Right atrium auricular region (tissue), 2 donors: ENCODE measurements around the gene GREM1. TPM values are rescaled to one million over a fixed set of nuclear protein-coding genes. Genes with fewer than 3 reads are reported as not detected.

ENCODE experiments used
- DNase-seq: peaks from one replicate; pipeline ENCODE4 v3.0.0-alpha.2; 2019; ENCODE audit warnings: low spot score
- H3K27ac ChIP-seq, 2 donors: fragments of 200-600 bp; sonication (generic); 1 replicate in 1 of 2; 2 replicates in 1 of 2; pipeline ENCODE4 v1.5.1; 2016 to 2019
- H3K27me3 ChIP-seq, 2 donors: fragments of 200-600 bp; sonication (generic); one replicate each; pipeline versions ENCODE4 v1.5.1 to v1.6.0; 2017 to 2019
- H3K36me3 ChIP-seq: fragments of 200-600 bp; sonication (generic); one replicate; pipeline ENCODE4 v1.5.1; 2016
- H3K4me1 ChIP-seq, 2 donors: fragments of 200-600 bp; sonication (generic); one replicate each; pipeline versions ENCODE4 v1.5.1 to v1.6.0; 2017 to 2019
- H3K4me3 ChIP-seq, 2 donors: fragments of 200-600 bp; sonication (generic); 1 replicate in 1 of 2; 2 replicates in 1 of 2; pipeline ENCODE4 v1.5.1; 2017 to 2019; ENCODE audit warnings: mild to moderate bottlenecking in 1 of 2, moderate library complexity in 1 of 2
- H3K9me3 ChIP-seq, 2 donors: fragments of 200-600 bp; sonication (generic); one replicate each; pipeline ENCODE4 v1.5.1; 2019
- CTCF ChIP-seq, 2 donors: fragments of 200-600 bp; sonication (generic); IDR thresholded peaks; one replicate each; pipeline ENCODE4 v1.5.1; 2019; ENCODE audit warnings: antibody characterized with exemption in 2 of 2
- total RNA-seq, 2 donors: library from RNA; depleted of rRNA; stranded (reverse); fragments of >200 nt; gene quantifications; one replicate each; pipeline ENCODE4 v1.1.0, GENCODE V29; 2016

Gene GREM1
- total RNA-seq, 2 donors from 2014 or later: 0.43 TPM; not detected in 1

DNA sequence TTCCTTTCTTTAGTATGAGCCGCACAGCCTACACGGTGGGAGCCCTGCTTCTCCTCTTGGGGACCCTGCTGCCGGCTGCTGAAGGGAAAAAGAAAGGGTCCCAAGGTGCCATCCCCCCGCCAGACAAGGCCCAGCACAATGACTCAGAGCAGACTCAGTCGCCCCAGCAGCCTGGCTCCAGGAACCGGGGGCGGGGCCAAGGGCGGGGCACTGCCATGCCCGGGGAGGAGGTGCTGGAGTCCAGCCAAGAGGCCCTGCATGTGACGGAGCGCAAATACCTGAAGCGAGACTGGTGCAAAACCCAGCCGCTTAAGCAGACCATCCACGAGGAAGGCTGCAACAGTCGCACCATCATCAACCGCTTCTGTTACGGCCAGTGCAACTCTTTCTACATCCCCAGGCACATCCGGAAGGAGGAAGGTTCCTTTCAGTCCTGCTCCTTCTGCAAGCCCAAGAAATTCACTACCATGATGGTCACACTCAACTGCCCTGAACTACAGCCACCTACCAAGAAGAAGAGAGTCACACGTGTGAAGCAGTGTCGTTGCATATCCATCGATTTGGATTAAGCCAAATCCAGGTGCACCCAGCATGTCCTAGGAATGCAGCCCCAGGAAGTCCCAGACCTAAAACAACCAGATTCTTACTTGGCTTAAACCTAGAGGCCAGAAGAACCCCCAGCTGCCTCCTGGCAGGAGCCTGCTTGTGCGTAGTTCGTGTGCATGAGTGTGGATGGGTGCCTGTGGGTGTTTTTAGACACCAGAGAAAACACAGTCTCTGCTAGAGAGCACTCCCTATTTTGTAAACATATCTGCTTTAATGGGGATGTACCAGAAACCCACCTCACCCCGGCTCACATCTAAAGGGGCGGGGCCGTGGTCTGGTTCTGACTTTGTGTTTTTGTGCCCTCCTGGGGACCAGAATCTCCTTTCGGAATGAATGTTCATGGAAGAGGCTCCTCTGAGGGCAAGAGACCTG is 13.2 kb downstream of the GREM1 start:
- H3K36me3 ChIP-seq: no peaks in the 10 kb centered on the region
- H3K27ac ChIP-seq: no peak overlapping the region
- no peak overlapping the region for H3K4me3 ChIP-seq
- H3K9me3 ChIP-seq: no peaks in the 10 kb centered on the region
- no peak for TF ChIP-seq CTCF (IDR thresholded peaks at IDR 0.05)
- no peak for DNase-seq
- H3K27me3 ChIP-seq: no peaks in the 10 kb centered on the region
- H3K4me1 ChIP-seq: no peaks in the 10 kb centered on the region

DNA sequence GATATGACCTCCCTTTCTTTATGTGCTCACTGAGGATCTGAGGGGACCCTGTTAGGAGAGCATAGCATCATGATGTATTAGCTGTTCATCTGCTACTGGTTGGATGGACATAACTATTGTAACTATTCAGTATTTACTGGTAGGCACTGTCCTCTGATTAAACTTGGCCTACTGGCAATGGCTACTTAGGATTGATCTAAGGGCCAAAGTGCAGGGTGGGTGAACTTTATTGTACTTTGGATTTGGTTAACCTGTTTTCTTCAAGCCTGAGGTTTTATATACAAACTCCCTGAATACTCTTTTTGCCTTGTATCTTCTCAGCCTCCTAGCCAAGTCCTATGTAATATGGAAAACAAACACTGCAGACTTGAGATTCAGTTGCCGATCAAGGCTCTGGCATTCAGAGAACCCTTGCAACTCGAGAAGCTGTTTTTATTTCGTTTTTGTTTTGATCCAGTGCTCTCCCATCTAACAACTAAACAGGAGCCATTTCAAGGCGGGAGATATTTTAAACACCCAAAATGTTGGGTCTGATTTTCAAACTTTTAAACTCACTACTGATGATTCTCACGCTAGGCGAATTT is 14.9 kb downstream of the GREM1 start:
- Histone ChIP-seq H3K27me3 (no peaks in the 10 kb centered on the region), H3K36me3 (no peaks in the 10 kb centered on the region), H3K4me1 (no peaks in the 10 kb centered on the region), H3K9me3 (no peaks in the 10 kb centered on the region), H3K4me3 (no peak overlapping the region), H3K27ac (no peak overlapping the region)
- no peak for DNase-seq
- no peak for TF ChIP-seq CTCF (IDR thresholded peaks at IDR 0.05)

- DNase-seq: no peak
- H3K4me1 ChIP-seq: no peaks in the 10 kb centered on the region
- H3K27me3 ChIP-seq: no peaks in the 10 kb centered on the region
- no peak overlapping the region for H3K4me3 ChIP-seq
- no peak for TF ChIP-seq CTCF (IDR thresholded peaks at IDR 0.05)
- no peak overlapping the region for H3K27ac ChIP-seq
- H3K36me3 ChIP-seq: no peaks in the 10 kb centered on the region
- H3K9me3 ChIP-seq: no peaks in the 10 kb centered on the region
Observed at GRCh38 chr15:32733281-32733680, 15.5 kb downstream of the GREM1 start.

DNA sequence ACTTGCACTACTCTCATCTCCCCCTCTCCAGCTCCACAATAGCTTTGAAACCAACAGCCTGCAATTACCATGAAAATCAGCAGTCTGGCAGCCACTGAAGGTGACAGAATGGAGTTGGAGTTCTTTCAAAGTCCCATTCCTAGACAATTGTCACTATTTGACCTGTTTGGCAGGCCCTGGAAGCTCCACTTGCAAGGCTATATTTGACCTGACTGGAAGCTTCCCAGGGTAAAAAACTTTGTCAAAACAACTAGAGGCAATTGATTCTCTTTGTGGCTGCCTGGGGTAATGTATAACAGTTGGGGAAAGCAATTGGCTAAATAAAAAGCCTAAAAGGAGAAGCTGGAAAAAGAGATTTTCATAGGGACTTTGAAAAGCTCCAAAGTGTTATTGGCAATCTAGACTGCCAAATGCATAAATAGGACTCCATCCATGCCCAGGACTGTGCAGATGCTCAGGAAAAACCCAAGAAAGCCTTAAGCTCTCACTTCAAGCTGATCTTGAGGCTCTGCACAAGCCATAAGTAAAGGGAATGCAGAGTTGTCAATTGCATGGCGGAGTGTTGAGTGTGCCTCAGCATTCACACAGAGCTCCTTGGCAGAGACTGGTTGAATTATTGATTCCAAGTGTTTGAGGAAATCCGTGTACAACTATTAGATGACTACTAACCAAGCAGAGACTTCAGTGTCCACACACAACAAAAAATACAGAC is 18.3 kb downstream of the GREM1 start:
- no peaks in the 10 kb centered on the region for H3K27me3 ChIP-seq
- no peak overlapping the region for H3K27ac ChIP-seq
- H3K4me1 ChIP-seq: no peaks in the 10 kb centered on the region
- TF ChIP-seq CTCF (IDR thresholded peaks at IDR 0.05): no peak
- no peak overlapping the region for H3K4me3 ChIP-seq
- no peaks in the 10 kb centered on the region for H3K36me3 ChIP-seq
- DNase-seq: no peak
- H3K9me3 ChIP-seq: peaks cover 0 to 17% of the 10 kb centered on the region in 2 donors

GRCh38 chr15:32736701-32737061 is 18.9 kb downstream of the GREM1 start:
- no peak overlapping the region for H3K27ac ChIP-seq
- H3K9me3 ChIP-seq: peaks cover 0 to 17% of the 10 kb centered on the region in 2 donors
- H3K4me1 ChIP-seq: no peaks in the 10 kb centered on the region
- no peak for DNase-seq
- no peaks in the 10 kb centered on the region for H3K27me3 ChIP-seq
- TF ChIP-seq CTCF (IDR thresholded peaks at IDR 0.05): no peak
- no peak overlapping the region for H3K4me3 ChIP-seq
- H3K36me3 ChIP-seq: no peaks in the 10 kb centered on the region
